A549 (cell line): ENCODE results near the gene SLC25A11.

Experiments
- EP300 ChIP-seq, 2 experiments: fragments of >200 bp; sonication (Bioruptor Twin); formaldehyde crosslinking; IDR thresholded peaks; 2 replicates in 1 of 2; 3 replicates in 1 of 2; pipeline ENCODE4 v1.6.1; 2016 to 2017
- HDAC2 ChIP-seq: fragments of 200-600 bp; sonication (generic); IDR thresholded peaks from 2 replicates; pipeline ENCODE4 v1.6.1; 2016
- JUNB ChIP-seq: fragments of >200 bp; sonication (Bioruptor Twin); formaldehyde crosslinking; IDR thresholded peaks from 2 replicates; pipeline ENCODE4 v1.6.1; 2016
- NFE2L2 ChIP-seq: fragments of 150-350 bp; conservative IDR thresholded peaks from 2 replicates; pipeline ENCODE4 v1.6.1; 2014; ENCODE audit warnings: low read length
- NR3C1 ChIP-seq: fragments of >200 bp; sonication (Bioruptor Twin); formaldehyde crosslinking; IDR thresholded peaks from 3 replicates; pipeline ENCODE4 v1.6.1; 2017
- POLR2AphosphoS2 ChIP-seq: conservative IDR thresholded peaks from 2 replicates; pipeline ENCODE4 v1.6.1; 2012; ENCODE audit warnings: low read length, improper control_type of control experiment, inconsistent platforms
- RARB ChIP-seq: fragments of 250-450 bp; sonication (Bioruptor Pico); IDR thresholded peaks from 2 replicates; pipeline ENCODE4 v1.8.0; 2021; ENCODE audit warnings: mild to moderate bottlenecking, moderate library complexity
- RFX5 ChIP-seq: fragments of 450-650 bp; IDR thresholded peaks from 2 replicates; pipeline ENCODE4 v1.7.1; 2014; ENCODE audit warnings: antibody characterized with exemption, mild to moderate bottlenecking, moderate library complexity
- SREBF2 ChIP-seq: fragments of 450-650 bp; IDR thresholded peaks from 2 replicates; pipeline ENCODE4 v1.6.1; 2014; ENCODE audit warnings: mild to moderate bottlenecking, moderate library complexity
- TP53 ChIP-seq: fragments of 250-450 bp; sonication (Bioruptor Pico); IDR thresholded peaks from 2 replicates; pipeline ENCODE4 v1.5.0; 2021; ENCODE audit warnings: mild to moderate bottlenecking, moderate library complexity
- ZSCAN20 ChIP-seq: fragments of 250-450 bp; sonication (Bioruptor Pico); IDR thresholded peaks from 2 replicates; pipeline ENCODE4 v1.8.0; 2022; ENCODE audit warnings: mild to moderate bottlenecking, moderate library complexity
- TF ChIP-seq, protein P1 (sequence below): fragments of >200 bp; sonication (Bioruptor Twin); formaldehyde crosslinking; IDR thresholded peaks from 3 replicates; pipeline ENCODE4 v1.5.1; 2016
- TF ChIP-seq, protein P2 (sequence below): fragments of 200-600 bp; sonication (generic); IDR thresholded peaks from 2 replicates; pipeline ENCODE4 v1.6.1; 2016; ENCODE audit warnings: antibody characterized with exemption, mild to moderate bottlenecking, moderate library complexity
- TF ChIP-seq, protein P3 (sequence below): fragments of 450-650 bp; IDR thresholded peaks from 2 replicates; pipeline ENCODE4 v1.6.1; 2014; ENCODE audit warnings: antibody characterized with exemption

DNA sequence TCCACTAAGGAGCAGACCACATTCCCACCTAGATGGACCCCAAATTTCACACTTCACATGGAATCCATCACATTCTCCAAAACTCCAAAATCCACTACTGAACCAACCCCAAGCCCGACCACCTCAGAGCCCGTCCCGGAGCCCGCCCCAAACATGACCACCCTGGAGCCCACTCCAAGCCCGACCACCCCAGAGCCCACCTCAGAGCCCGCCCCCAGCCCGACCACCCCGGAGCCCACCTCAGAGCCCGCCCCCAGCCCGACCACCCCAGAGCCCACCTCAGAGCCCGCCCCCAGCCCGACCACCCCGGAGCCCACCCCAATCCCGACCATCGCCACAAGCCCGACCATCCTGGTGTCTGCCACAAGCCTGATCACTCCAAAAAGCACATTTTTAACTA is 6.2 kb downstream of the SLC25A11 start:
- TF ChIP-seq NR3C1 (no peak), JUNB (no peak), POLR2AphosphoS2 (no peak), TP53 (CRISPR knock-in tag) (no peak), RARB (CRISPR knock-in tag) (no peak), ZSCAN20 (CRISPR knock-in tag) (no peak), EP300 (IDR thresholded peaks at IDR 0.05) (no peak), HDAC2 (no peak), NFE2L2 (no peak), RFX5 (no peak), SREBF2 (no peak)
- TF ChIP-seq, protein P1, sequence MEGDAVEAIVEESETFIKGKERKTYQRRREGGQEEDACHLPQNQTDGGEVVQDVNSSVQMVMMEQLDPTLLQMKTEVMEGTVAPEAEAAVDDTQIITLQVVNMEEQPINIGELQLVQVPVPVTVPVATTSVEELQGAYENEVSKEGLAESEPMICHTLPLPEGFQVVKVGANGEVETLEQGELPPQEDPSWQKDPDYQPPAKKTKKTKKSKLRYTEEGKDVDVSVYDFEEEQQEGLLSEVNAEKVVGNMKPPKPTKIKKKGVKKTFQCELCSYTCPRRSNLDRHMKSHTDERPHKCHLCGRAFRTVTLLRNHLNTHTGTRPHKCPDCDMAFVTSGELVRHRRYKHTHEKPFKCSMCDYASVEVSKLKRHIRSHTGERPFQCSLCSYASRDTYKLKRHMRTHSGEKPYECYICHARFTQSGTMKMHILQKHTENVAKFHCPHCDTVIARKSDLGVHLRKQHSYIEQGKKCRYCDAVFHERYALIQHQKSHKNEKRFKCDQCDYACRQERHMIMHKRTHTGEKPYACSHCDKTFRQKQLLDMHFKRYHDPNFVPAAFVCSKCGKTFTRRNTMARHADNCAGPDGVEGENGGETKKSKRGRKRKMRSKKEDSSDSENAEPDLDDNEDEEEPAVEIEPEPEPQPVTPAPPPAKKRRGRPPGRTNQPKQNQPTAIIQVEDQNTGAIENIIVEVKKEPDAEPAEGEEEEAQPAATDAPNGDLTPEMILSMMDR: no peak
- TF ChIP-seq, protein P2, sequence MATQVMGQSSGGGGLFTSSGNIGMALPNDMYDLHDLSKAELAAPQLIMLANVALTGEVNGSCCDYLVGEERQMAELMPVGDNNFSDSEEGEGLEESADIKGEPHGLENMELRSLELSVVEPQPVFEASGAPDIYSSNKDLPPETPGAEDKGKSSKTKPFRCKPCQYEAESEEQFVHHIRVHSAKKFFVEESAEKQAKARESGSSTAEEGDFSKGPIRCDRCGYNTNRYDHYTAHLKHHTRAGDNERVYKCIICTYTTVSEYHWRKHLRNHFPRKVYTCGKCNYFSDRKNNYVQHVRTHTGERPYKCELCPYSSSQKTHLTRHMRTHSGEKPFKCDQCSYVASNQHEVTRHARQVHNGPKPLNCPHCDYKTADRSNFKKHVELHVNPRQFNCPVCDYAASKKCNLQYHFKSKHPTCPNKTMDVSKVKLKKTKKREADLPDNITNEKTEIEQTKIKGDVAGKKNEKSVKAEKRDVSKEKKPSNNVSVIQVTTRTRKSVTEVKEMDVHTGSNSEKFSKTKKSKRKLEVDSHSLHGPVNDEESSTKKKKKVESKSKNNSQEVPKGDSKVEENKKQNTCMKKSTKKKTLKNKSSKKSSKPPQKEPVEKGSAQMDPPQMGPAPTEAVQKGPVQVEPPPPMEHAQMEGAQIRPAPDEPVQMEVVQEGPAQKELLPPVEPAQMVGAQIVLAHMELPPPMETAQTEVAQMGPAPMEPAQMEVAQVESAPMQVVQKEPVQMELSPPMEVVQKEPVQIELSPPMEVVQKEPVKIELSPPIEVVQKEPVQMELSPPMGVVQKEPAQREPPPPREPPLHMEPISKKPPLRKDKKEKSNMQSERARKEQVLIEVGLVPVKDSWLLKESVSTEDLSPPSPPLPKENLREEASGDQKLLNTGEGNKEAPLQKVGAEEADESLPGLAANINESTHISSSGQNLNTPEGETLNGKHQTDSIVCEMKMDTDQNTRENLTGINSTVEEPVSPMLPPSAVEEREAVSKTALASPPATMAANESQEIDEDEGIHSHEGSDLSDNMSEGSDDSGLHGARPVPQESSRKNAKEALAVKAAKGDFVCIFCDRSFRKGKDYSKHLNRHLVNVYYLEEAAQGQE: no peak
- TF ChIP-seq, protein P3, sequence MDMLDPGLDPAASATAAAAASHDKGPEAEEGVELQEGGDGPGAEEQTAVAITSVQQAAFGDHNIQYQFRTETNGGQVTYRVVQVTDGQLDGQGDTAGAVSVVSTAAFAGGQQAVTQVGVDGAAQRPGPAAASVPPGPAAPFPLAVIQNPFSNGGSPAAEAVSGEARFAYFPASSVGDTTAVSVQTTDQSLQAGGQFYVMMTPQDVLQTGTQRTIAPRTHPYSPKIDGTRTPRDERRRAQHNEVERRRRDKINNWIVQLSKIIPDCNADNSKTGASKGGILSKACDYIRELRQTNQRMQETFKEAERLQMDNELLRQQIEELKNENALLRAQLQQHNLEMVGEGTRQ: no peak
